PC-9 (cell line): ENCODE results near the gene ASIC4. TPM values are rescaled to one million over a fixed set of nuclear protein-coding genes. Genes with fewer than 3 reads are reported as not detected.
A peak's percentile ranks its signal among the peaks of the same experiment; 100 is the strongest.

ENCODE experiments used
- BruUV-seq: library from RNA; stranded (reverse); fragments of 400-500 nt; replicated peaks from 2 replicates; lab custom pipeline; 2021; lab: Mats Ljungman, UMichigan
- CTCF ChIA-PET: fragments of 300-600 bp; sonication (Branson Sonifier 250); formaldehyde crosslinking; loops from one replicate; lab custom pipeline; 2022; ENCODE audit warnings: antibody characterized with exemption; lab: Charles Lee
- POLR2A ChIA-PET: fragments of 300-600 bp; sonication (Branson Sonifier 250); formaldehyde crosslinking; loops from one replicate; lab custom pipeline; 2022; ENCODE audit warnings: antibody characterized with exemption; ENCODE audit not compliant: unreplicated experiment; lab: Charles Lee
- DNase-seq, 2 experiments: peaks; one replicate each; pipeline versions ENCODE4 v3.0.0 to v3.0.0-alpha.2; 2015 to 2022; ENCODE audit warnings: mixed read lengths in 1 of 2
- H2AFZ ChIP-seq: fragments of 200-600 bp; sonication (generic); 2 replicates; pipeline ENCODE4 v1.8.1; 2017; ENCODE audit warnings: antibody characterized with exemption
- H3F3A ChIP-seq: fragments of 200-600 bp; sonication (generic); 2 replicates; pipeline ENCODE4 v1.8.1; 2017; ENCODE audit warnings: antibody characterized with exemption, mild to moderate bottlenecking, low read depth; ENCODE audit not compliant: insufficient read depth
- H3K27ac ChIP-seq: fragments of 200-600 bp; sonication (generic); 2 replicates; pipeline ENCODE4 v1.6.1; 2016; ENCODE audit warnings: mixed run types
- H3K27me3 ChIP-seq: fragments of 200-600 bp; sonication (generic); 2 replicates; pipeline ENCODE4 v1.6.1; 2016; ENCODE audit warnings: low read depth, mixed run types; ENCODE audit not compliant: insufficient read depth
- H3K36me3 ChIP-seq: fragments of 200-600 bp; sonication (generic); 2 replicates; pipeline ENCODE4 v1.6.1; 2016; ENCODE audit warnings: low read depth, mixed run types
- H3K4me1 ChIP-seq: fragments of 200-600 bp; sonication (generic); replicated peaks from 2 replicates; pipeline ENCODE4 v1.6.1; 2016; ENCODE audit warnings: mixed run types; ENCODE audit not compliant: insufficient read depth
- H3K4me2 ChIP-seq: fragments of 200-600 bp; sonication (generic); 2 replicates; pipeline ENCODE4 v1.6.1; 2017; ENCODE audit warnings: mixed run types
- H3K4me3 ChIP-seq: fragments of 200-600 bp; sonication (generic); 2 replicates; pipeline ENCODE4 v1.6.1; 2016; ENCODE audit warnings: mixed run types
- H3K79me2 ChIP-seq: fragments of 200-600 bp; sonication (generic); 2 replicates; pipeline ENCODE4 v1.6.1; 2017; ENCODE audit warnings: low read depth, mixed run types
- H3K9me2 ChIP-seq: fragments of 200-600 bp; sonication (generic); 2 replicates; pipeline ENCODE4 v1.8.1; 2017; ENCODE audit warnings: mild to moderate bottlenecking; ENCODE audit not compliant: insufficient read depth
- H3K9me3 ChIP-seq: fragments of 200-600 bp; sonication (generic); 2 replicates; pipeline ENCODE4 v1.8.1; 2016; ENCODE audit warnings: low read depth; ENCODE audit not compliant: insufficient read depth
- H4K20me1 ChIP-seq: fragments of 200-600 bp; sonication (generic); 2 replicates; pipeline ENCODE4 v1.8.1; 2017; ENCODE audit not compliant: insufficient read depth
- EZH2 ChIP-seq: fragments of 200-600 bp; sonication (generic); IDR thresholded peaks from 2 replicates; pipeline ENCODE4 v1.8.0; 2017; ENCODE audit warnings: antibody characterized with exemption, low read depth
- intact Hi-C: fragments of 100-400 bp; cut with micrococcal nuclease; formaldehyde crosslinking; loops from one replicate; pipeline ENCODE4 v1.10.0; 2022; ENCODE audit not compliant: unreplicated experiment
- total RNA-seq: library from RNA; stranded (reverse); gene quantifications from 2 replicates; pipeline ENCODE4 v1.2.3, GENCODE V29; 2021
- TF ChIP-seq, protein P1 (sequence below): fragments of 200-600 bp; sonication (generic); conservative IDR thresholded peaks from 2 replicates; pipeline ENCODE4 v1.6.1; 2017; ENCODE audit warnings: mixed run types, antibody characterized with exemption, mild to moderate bottlenecking, moderate library complexity

The ASIC4 gene
- total RNA-seq, 1 experiment from 2014 or later: 0.22 TPM

DNA sequence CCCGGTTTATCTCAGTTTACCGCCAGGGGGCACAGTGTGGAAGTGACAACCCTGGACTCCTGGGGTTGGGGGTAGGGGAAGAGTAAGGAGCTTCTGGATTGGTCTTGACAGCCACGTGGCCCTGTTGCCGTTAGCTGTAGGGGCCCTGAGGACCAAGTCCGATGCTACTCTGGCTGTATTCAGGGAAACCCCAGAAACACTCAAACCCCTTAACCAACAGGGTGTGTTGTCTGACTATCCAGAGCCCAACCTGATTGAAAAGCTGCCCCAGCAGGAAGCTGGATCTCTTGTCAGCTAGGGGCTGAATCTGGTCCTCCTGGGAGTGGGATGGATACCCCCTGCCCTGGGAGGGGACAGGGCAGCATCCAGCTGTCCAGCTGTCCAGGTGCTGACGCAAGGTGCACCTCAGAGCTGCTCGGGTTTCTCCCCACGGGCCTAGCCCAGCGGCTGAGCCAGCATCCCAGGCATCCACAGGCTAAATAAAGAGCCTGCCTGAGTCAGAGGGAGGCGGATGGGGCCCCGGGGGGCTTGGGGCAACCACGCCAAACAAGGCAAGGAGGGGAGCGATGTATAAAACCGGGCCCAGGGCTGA lies 18.7 kb upstream of the ASIC4 start:
- BruUV-seq: no TSS peak

DNA sequence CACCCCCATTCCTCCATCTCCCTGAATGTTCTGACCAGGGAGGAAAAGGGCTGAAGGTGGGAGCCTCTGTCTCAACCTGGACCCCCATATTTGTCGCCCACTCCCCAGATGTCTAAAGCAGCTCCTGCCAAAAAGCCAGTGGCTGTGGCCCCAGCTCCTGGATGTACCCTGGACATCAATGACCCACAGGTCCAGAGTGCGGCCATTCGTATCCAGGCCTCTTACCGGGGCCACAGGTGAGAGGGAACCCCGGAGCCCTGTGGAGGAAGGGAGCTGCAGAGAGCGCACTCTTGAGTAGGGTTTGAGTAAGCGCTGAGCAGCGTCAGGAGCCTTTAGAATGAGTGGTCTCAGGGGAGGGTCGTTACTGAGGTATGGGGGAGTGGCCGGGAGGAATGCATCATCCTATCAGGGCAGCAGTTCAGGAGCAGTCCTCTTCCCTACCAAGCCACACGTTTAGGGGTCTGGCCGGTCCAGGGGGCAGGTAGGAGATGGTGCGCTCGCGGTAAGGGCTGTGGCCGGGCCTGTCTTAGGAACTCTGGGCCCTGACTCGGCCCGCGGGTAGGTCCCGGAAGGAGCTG lies 17.9 kb upstream of the ASIC4 start:
- Histone ChIP-seq H3F3A (peaks cover 4% of the 10 kb centered on the region; the same call in 1 of the 2 replicates), H4K20me1 (no peaks in the 10 kb centered on the region), H3K27me3 (peaks cover 7% of the 10 kb centered on the region; the same call in 1 of the 2 replicates), H3K27ac (no peak overlapping the region), H3K9me2 (no peaks in the 10 kb centered on the region), H3K36me3 (no peaks in the 10 kb centered on the region; the same call in 1 of the 2 replicates), H3K79me2 (peaks cover 18% of the 10 kb centered on the region; the same call in 1 of the 2 replicates), H3K9me3 (no peaks in the 10 kb centered on the region), H3K4me3 (no peak overlapping the region), H3K4me1 (peaks cover 19% of the 10 kb centered on the region), H2AFZ (no peak overlapping the region), H3K4me2 (no peak overlapping the region)
- no TSS peak for BruUV-seq
- intact Hi-C loops: loop anchor here (5.0 kb wide), 1 partner anchor 39 kb away; no protein-coding TSS in a partner anchor
- POLR2A ChIA-PET: interaction anchor here (0.6 to 0.7 kb wide), 2 partner anchors 24 to 56 kb away, joined by 3 to 4 read pairs; no protein-coding TSS in a partner anchor
- CTCF ChIA-PET: interaction anchor here (0.6 to 1.2 kb wide), 4 partner anchors 14 to 130 kb away, joined by 3 to 16 read pairs (median 8); no protein-coding TSS in a partner anchor
- no peak for DNase-seq
- no peak for TF ChIP-seq EZH2
- TF ChIP-seq, protein P1, sequence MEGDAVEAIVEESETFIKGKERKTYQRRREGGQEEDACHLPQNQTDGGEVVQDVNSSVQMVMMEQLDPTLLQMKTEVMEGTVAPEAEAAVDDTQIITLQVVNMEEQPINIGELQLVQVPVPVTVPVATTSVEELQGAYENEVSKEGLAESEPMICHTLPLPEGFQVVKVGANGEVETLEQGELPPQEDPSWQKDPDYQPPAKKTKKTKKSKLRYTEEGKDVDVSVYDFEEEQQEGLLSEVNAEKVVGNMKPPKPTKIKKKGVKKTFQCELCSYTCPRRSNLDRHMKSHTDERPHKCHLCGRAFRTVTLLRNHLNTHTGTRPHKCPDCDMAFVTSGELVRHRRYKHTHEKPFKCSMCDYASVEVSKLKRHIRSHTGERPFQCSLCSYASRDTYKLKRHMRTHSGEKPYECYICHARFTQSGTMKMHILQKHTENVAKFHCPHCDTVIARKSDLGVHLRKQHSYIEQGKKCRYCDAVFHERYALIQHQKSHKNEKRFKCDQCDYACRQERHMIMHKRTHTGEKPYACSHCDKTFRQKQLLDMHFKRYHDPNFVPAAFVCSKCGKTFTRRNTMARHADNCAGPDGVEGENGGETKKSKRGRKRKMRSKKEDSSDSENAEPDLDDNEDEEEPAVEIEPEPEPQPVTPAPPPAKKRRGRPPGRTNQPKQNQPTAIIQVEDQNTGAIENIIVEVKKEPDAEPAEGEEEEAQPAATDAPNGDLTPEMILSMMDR: no peak

More for the DNA sequence above, 18.7 kb upstream of the ASIC4 start:
- Histone ChIP-seq H3K36me3 (no peaks in the 10 kb centered on the region), H3K9me3 (no peaks in the 10 kb centered on the region), H4K20me1 (no peaks in the 10 kb centered on the region), H3K4me1 (peaks cover 19% of the 10 kb centered on the region), H3K9me2 (no peaks in the 10 kb centered on the region), H2AFZ (no peak overlapping the region), H3K4me2 (no peak overlapping the region), H3K79me2 (peaks cover 17% of the 10 kb centered on the region; the same call in 1 of the 2 replicates), H3K4me3 (no peak overlapping the region), H3K27me3 (peaks cover 7% of the 10 kb centered on the region; the same call in 1 of the 2 replicates), H3K27ac (no peak overlapping the region), H3F3A (peaks cover 4% of the 10 kb centered on the region; the same call in 1 of the 2 replicates)
- CTCF ChIA-PET: interaction anchor here (0.6 to 1.2 kb wide), 6 partner anchors 14 to 54 kb away, joined by 3 to 16 read pairs (median 8); no protein-coding TSS in a partner anchor
- TF ChIP-seq, protein P1: peak; percentile 77; the same call in 1 of the 2 replicates
- no peak for TF ChIP-seq EZH2
- DNase-seq: peak; percentile 44 to 46
- intact Hi-C loops: loop anchor here (5.0 kb wide), 1 partner anchor 38 kb away; no protein-coding TSS in a partner anchor
- POLR2A ChIA-PET: interaction anchor here (0.6 to 0.7 kb wide), 4 partner anchors 10 to 601 kb away, joined by 3 to 6 read pairs (median 4); no protein-coding TSS in a partner anchor

DNA sequence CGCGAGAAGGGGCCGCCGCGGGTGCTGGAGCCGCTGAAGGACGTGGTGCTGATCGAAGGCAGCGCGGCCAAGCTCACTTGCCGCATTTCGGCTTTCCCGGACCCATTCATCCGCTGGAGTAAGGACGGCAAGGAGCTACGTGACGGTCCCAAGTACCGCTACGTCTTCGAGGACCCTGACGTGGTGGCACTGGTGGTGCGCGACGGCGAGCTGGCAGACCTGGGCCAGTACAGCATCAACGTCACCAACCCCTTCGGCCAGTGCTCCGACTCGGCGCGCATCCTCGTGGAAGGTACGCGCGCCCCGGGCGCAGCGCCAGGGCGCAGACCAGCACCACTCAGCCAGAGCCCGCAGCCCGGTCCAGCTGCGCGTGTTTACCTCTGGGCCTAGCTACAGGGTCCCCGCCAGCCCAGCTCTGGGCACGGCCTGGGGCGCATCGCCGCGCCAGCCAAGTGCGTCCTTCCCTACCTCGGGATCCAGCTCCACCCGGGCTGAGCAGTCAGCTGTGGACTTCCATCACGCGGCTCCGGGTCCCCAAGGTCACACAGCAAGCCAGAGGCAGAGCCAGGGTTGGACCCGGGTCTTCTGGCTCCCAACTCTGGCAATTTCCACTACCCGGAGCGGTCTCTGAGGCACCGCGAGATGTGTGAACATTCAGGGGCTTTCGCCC lies 17.3 kb upstream of the ASIC4 start:
- Histone ChIP-seq H3F3A (peaks cover 4% of the 10 kb centered on the region; the same call in 1 of the 2 replicates), H3K36me3 (no peaks in the 10 kb centered on the region; the same call in 1 of the 2 replicates), H3K4me2 (peak overlapping the region; percentile 94), H3K4me3 (0 out of 2 replicates have a peak overlapping the region, but pooled peaks have one; percentile 74), H3K27ac (no peak overlapping the region), H3K9me3 (no peaks in the 10 kb centered on the region), H3K4me1 (peaks cover 19% of the 10 kb centered on the region), H3K27me3 (peaks cover 7% of the 10 kb centered on the region; the same call in 1 of the 2 replicates), H2AFZ (no peak overlapping the region), H3K9me2 (no peaks in the 10 kb centered on the region), H3K79me2 (peaks cover 18% of the 10 kb centered on the region; the same call in 1 of the 2 replicates), H4K20me1 (no peaks in the 10 kb centered on the region)
- intact Hi-C loops: loop anchor here (5.0 kb wide), 1 partner anchor 40 kb away; no protein-coding TSS in a partner anchor
- POLR2A ChIA-PET: interaction anchor here (0.6 to 0.7 kb wide), 2 partner anchors 23 to 56 kb away, joined by 4 read pairs; no protein-coding TSS in a partner anchor
- no peak for DNase-seq
- no peak for TF ChIP-seq EZH2
- TF ChIP-seq, protein P1: no peak
- CTCF ChIA-PET: interaction anchor here (0.5 to 2.9 kb wide), 3 partner anchors 13 to 131 kb away, joined by 3 to 19 read pairs (median 4); no protein-coding TSS in a partner anchor
- BruUV-seq: no TSS peak
